DLD1 (cell line): Measurements from ENCODE around the gene CPLANE1.
"Not testable (repeated sequence)": the region's sequence is repeated elsewhere in the genome, so short reads cannot be mapped to it uniquely, and the experiment has no call there.

Experiments
- in situ Hi-C: cut with HindIII; loops from 2 replicates; pipeline ENCODE4 v1.10.0; 2017; ENCODE audit warnings: low sequenced_read_pairs

Gene CPLANE1

GRCh38 chr5:37208883-37209797 is 40.0 kb downstream of the CPLANE1 start:
- in situ Hi-C loops = no loop called here

DNA sequence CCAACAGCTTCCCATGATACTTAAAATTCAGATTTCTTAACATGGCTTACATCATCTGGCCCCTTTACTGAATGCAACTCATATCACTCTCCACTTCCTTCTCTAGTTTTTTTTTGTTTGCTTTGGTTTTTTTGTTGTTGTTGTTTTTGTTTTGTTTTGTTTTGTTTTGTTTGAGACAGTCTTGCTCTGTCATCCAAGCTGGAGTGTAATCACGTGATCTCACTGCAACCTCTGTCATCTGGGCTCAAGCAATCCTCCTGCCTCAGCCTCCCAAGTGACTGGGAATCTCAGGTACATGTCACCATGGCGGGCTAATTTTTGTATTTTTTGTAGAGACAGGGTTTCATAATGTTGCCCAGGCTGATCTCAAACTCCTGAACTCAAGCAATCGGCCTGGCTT is 41.4 kb downstream of the CPLANE1 start:
- in situ Hi-C loops = no loop called here

DNA sequence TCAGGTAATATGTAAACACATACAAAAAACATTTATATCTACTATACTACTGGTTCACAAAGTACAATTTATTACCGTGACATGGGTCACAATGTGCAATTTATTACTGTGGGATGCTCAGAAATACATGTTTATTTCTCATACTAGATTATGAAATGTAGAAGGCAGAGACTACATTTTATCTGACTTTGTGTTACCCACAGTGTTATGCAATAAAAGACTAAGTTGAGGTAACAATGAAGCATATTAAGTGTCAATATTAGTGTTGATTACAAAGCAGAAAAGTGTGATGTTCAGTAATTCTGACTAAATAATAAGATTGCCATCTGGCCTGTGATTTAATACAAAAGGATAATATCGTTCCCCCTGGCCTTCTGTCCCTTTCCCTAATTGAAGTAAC is 42.4 kb downstream of the CPLANE1 start:
- in situ Hi-C loops = no loop called here

- in situ Hi-C loops = no loop called here
These were observed 50.3 kb downstream of the CPLANE1 start for GRCh38 chr5:37198842-37199241.

DNA sequence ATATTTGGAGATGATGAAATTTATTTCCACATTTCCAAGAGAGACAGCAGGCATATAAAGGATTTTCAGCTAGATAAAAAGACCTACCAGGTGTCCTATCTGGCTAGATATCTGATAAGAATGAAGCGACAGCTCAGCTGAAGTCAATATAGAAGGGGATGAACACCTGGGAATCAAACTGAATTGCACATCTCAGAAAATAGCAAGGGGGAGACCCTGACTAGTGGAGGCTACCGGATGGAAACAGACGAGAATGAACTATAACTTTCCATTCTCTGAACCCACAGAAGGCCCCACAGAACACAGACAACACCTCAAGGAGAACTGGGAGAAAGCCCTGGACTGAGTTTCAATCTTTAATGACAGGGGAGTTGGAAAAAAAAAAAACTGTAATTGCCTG is 51.1 kb downstream of the CPLANE1 start:
- in situ Hi-C loops = no loop called here

GRCh38 chr5:37197340-37198050 is 51.7 kb downstream of the CPLANE1 start:
- in situ Hi-C loops = no loop called here

DNA sequence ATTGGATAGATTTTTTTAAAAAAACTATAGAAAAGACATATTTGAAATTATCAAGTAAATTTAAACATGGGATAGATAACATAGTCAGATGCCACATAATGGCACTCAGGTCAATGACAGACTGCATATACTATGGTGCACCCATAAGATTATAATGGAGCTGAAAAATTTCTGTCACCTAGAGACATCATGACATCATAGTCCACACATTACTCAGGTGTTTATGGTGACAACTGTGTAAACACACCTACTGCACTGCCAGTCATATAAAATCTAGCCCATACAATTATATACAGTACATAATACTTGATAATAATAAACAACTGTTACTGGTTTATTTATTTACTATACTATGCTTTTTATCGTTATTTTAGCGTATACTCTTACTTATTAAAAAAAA is 58.6 kb downstream of the CPLANE1 start:
- in situ Hi-C loops = no loop called here

GRCh38 chr5:37189355-37189754 is 59.8 kb downstream of the CPLANE1 start:
- in situ Hi-C loops = no loop called here

- in situ Hi-C loops = no loop called here
These were observed 61.7 kb downstream of the CPLANE1 start for GRCh38 chr5:37187465-37187977.

DNA sequence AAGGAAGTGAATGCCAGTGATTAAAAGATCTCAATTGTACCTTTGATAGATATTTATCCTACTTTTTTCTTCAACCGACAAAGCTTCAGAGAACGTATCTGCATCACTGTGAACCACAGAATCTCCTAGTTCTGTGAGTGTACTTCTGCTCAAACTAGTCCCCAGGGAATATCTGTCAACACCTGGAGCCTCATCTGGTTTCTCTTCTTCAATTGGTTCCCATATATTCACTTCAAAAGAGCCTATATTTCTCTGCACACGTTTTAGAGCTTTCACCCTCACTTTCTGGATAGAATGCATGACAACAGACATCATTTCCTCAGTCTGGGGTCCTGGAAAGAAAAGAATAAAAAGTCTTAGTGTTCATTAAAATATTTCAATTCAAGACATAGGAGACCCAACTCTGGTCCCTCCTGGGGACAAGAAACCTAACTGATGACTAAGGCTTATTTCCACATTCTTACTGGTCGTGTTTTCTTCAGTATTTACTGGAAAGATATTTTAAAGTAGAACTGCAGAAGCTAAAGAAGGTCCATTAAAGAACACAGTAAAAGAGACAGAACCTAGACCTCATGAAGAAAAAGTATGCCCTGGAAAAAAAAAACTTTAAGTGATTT is 64.3 kb downstream of the CPLANE1 start:
- in situ Hi-C loops = no loop called here

DNA sequence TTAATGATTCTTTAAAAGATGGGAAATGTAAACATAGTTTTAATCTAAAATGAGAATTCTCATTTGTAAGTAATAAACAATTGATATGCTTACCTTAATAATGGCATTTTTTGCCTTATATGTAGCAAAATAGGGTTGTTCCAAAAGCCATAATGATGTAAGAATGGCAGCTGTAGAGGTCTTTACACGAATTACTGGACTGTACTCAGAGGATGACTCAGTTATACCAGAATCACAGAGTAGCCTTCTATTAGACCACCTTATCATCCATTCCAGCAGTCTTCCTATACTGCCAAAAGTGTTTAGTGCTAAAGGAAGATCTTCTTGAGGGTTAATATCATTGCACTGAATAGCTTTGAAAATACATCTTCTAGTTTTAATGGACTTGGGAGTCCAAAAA is 66.5 kb downstream of the CPLANE1 start:
- in situ Hi-C loops = no loop called here

DNA sequence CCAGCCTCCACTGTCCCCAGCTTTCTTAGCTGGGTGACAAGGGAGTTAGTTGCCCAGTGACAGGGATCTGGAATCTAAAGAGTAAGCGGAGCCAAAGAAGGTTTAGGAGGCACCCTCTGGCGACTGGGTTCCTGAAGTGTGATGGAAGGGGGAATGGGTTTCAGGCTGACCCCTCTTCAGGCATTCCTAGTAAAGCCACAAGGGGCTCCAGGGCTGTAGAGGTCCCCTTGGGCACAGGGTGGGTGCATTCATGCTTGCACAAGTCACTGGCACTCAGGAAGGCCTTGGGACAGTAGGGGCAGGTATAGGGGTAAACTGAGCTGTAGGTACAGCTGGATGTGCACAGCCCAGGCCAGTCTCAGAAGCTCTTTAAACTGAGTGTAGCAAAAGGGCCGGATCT is 74.2 kb downstream of the CPLANE1 start:
- in situ Hi-C loops = no loop called here

DNA sequence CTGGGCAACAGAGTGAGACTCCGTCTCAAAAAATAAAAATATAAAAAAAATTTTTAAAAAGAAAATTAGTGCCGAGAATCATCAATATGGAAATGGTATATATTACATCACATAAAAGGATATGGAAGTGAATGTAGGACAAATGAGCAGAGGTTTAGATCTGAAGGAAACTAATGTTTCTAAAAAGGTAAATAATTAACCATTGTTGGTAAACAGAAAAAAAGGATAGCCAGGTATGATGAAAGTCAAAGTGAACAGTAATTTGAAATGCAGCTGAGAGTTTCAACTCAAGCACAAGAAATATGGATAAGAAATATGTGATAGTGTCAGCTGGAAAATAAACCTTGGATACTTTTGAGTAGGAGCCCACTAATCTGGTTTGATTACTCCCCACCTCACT is 76.2 kb downstream of the CPLANE1 start:
- in situ Hi-C loops = no loop called here

GRCh38 chr5:37170856-37171255 is 78.3 kb downstream of the CPLANE1 start:
- in situ Hi-C loops = no loop called here

GRCh38 chr5:37166197-37166596 is 83.0 kb downstream of the CPLANE1 start:
- in situ Hi-C loops = no loop called here

DNA sequence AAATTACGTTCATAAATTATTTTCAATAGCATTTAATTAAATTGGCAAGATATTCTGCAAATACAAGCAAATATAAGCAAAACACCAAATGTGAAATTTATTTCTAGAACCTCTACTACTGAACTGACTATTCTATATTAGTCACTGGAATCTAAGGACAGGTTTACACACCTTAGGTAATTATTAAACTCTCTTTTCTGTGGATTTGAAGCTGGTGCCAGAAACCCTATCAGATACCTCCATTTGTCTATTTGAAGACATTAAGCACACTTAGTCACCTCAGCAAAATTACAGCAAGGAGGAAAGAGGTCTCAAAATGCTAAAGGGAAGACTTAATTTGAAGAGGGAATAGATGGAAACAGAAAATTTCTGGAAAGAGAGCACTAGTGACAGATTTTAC is 83.4 kb downstream of the CPLANE1 start:
- in situ Hi-C loops = no loop called here

DNA sequence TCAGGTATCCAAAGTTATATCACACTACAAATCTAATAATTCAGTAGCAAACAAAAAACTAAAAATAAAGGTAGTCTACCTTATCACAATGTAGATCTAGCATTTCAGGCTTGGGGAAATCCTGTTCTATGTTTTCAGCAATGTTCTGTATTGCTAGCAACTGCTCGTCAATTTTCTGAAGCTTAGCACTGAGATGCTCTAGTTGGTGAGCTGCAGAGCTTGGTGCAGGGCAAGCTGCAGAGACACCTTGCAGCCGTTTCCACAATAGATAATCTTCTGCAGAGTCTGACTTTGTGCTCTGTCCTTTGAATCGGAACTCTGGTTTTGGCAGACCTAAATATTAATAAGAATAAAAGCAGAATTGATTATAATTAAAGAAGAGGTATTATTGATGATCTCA is 95.5 kb downstream of the CPLANE1 start:
- in situ Hi-C loops = no loop called here

DNA sequence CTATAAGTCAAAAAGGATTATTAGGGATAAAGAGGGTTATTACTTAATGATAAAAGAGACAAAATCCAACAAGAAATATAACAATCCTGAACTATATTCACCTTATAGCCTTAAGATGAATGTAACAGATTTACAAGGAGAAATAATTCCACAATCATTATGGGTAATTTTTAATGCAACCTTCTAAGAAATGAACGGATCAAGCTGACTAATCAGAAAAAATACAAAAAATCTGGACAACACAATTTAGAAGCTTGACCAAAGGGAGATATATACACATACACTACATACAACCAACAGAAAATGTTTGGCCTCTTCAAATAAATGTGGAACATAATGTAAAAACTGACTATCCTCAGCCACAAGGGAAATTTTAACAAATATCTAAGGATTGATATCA is 102.3 kb downstream of the CPLANE1 start:
- in situ Hi-C loops = no loop called here

GRCh38 chr5:37136694-37137093 is 112.5 kb downstream of the CPLANE1 start:
- in situ Hi-C loops = no loop called here

DNA sequence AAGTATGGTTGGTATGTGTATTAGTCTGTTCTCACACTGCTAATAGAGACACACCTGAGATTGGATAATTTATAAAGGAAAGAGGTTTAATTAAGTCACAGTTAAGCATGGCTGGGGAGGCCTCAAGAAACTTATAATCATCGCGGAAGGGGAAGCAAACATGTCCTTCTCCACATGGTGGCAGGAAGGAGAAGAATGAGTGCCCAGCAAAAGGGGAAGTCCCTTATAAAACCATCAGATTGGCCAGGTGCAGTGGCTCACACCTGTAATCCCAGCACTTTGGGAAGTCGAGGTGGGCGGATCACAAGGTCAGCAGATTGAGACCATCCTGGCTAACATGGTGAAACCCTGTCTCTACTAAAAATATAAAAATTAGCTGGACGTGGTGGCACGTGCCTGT is 113.9 kb downstream of the CPLANE1 start:
- in situ Hi-C loops = not testable (repeated sequence)

- in situ Hi-C loops = no loop called here
These were observed 115.2 kb downstream of the CPLANE1 start for GRCh38 chr5:37133939-37134338.

DNA sequence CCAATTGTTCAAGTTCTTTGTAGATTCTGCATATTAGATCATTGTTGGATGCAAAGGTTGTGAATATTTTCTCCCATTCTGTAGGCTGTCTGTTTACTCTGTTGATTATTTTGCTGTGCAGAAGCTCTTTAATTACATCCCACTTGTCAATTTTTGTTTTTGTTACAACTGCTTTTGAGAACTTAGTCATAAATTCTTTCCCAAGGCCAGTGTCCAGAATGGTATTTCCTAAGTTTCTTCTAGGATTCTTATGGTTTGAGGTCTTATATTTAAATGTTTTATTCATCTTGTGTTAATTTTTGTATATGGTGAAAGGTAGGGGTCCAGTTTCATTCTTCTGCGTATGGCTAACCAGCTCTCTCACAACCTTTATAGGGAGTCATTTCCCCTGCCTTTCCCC is 116.5 kb downstream of the CPLANE1 start:
- in situ Hi-C loops = no loop called here
